A549 (cell line): ENCODE results near the gene HCN2. TPM values are rescaled to one million over a fixed set of nuclear protein-coding genes. Genes with fewer than 3 reads are reported as not detected.

Experiments
- ATAC-seq, 2 experiments: fragments of 200-7000 bp in 1 of 2; fragments of >200 bp in 1 of 2; cut with Nextera tagmentation in 1 of 2; cut with Tn5 transposase in 1 of 2; 3 replicates each; pipeline versions ENCODE4 v1.8.0 to v1.9.1; 2018 to 2020; ENCODE audit warnings: mild to moderate bottlenecking in 1 of 2, moderate library complexity in 1 of 2
- CTCF ChIA-PET: fragments of 300-600 bp; sonication (Branson Sonifier 250); formaldehyde crosslinking; extraction: SDS; loops from one replicate; lab custom pipeline; 2021; ENCODE audit warnings: antibody characterized with exemption, inconsistent platforms; lab: Yijun Ruan, JAX
- POLR2A ChIA-PET: fragments of 350-600 bp; formaldehyde crosslinking; extraction: SDS; loops from one replicate; lab custom pipeline; 2021; ENCODE audit warnings: antibody characterized with exemption, inconsistent platforms; lab: Yijun Ruan, JAX
- DNase-seq, 2 experiments: peaks; one replicate each; pipeline versions ENCODE4 v3.0.0 to v3.0.0-alpha.2; 2011 to 2016; ENCODE audit warnings: low read depth in 1 of 2, low spot score in 1 of 2
- FAIRE-seq: peaks from 2 replicates; lab custom pipeline; 2011; peaks lifted over from hg19 to GRCh38; lab: Jason Lieb, UNC
- H3K27ac ChIP-seq, 2 experiments: fragments of >200 bp; sonication (Bioruptor Twin); formaldehyde crosslinking; 3 replicates each; pipeline ENCODE4 v1.5.1; 2016 to 2017
- H3K4me1 ChIP-seq: fragments of >200 bp; sonication (Bioruptor Twin); formaldehyde crosslinking; 3 replicates; pipeline ENCODE4 v1.6.1; 2016
- H3K4me2 ChIP-seq: fragments of >200 bp; sonication (Bioruptor Twin); formaldehyde crosslinking; 3 replicates; pipeline ENCODE4 v1.6.1; 2016
- H3K4me3 ChIP-seq: fragments of >200 bp; sonication (Bioruptor Twin); formaldehyde crosslinking; 3 replicates; pipeline ENCODE4 v1.5.1; 2016
- H3K9me3 ChIP-seq: fragments of >200 bp; sonication (Bioruptor Twin); formaldehyde crosslinking; 3 replicates; pipeline ENCODE4 v1.6.1; 2016
- CBX2 ChIP-seq: fragments of 200-600 bp; sonication (generic); IDR thresholded peaks from 2 replicates; pipeline ENCODE4 v1.6.1; 2016; ENCODE audit warnings: low read depth, mild to moderate bottlenecking, borderline replicate concordance
- CHD4 ChIP-seq: fragments of 200-600 bp; sonication (generic); IDR thresholded peaks from 2 replicates; pipeline ENCODE4 v1.6.1; 2016; ENCODE audit warnings: antibody characterized with exemption, mild to moderate bottlenecking, borderline replicate concordance
- EHF ChIP-seq: fragments of 250-450 bp; sonication (Bioruptor Pico); IDR thresholded peaks from 2 replicates; pipeline ENCODE4 v1.5.0; 2020; ENCODE audit warnings: mild to moderate bottlenecking
- FOXS1 ChIP-seq: fragments of 250-450 bp; sonication (Bioruptor Pico); IDR thresholded peaks from 2 replicates; pipeline ENCODE4 v1.5.0; 2020; ENCODE audit warnings: mild to moderate bottlenecking, moderate library complexity
- HEYL ChIP-seq: fragments of 250-450 bp; sonication (Bioruptor Pico); IDR thresholded peaks from 2 replicates; pipeline ENCODE4 v1.8.0; 2021; ENCODE audit warnings: mild to moderate bottlenecking, moderate library complexity
- HOXB5 ChIP-seq: fragments of 250-450 bp; sonication (Bioruptor Pico); IDR thresholded peaks from 2 replicates; pipeline ENCODE4 v1.5.0; 2020; ENCODE audit warnings: mild to moderate bottlenecking, moderate library complexity
- JUNB ChIP-seq: fragments of >200 bp; sonication (Bioruptor Twin); formaldehyde crosslinking; IDR thresholded peaks from 2 replicates; pipeline ENCODE4 v1.6.1; 2016
- KDM1A ChIP-seq: fragments of 200-600 bp; sonication (generic); IDR thresholded peaks from 2 replicates; pipeline ENCODE4 v1.6.1; 2016; ENCODE audit warnings: low read depth, mild to moderate bottlenecking
- MAZ ChIP-seq: fragments of 150-350 bp; IDR thresholded peaks from 2 replicates; pipeline ENCODE4 v1.6.1; 2014; ENCODE audit warnings: antibody characterized with exemption, low read depth, low read length, borderline replicate concordance
- PHF8 ChIP-seq: fragments of 200-600 bp; sonication (generic); IDR thresholded peaks from 2 replicates; pipeline ENCODE4 v1.6.1; 2016; ENCODE audit warnings: low read depth, mild to moderate bottlenecking, antibody characterized with exemption, moderate library complexity, borderline replicate concordance
- POLR2A ChIP-seq: IDR thresholded peaks from 2 replicates; pipeline ENCODE4 v1.6.1; 2012; ENCODE audit warnings: mild to moderate bottlenecking, low read length
- POLR2AphosphoS2 ChIP-seq: conservative IDR thresholded peaks from 2 replicates; pipeline ENCODE4 v1.6.1; 2012; ENCODE audit warnings: low read length, improper control_type of control experiment, inconsistent platforms
- RARB ChIP-seq: fragments of 250-450 bp; sonication (Bioruptor Pico); IDR thresholded peaks from 2 replicates; pipeline ENCODE4 v1.8.0; 2021; ENCODE audit warnings: mild to moderate bottlenecking, moderate library complexity
- TP53 ChIP-seq: fragments of 250-450 bp; sonication (Bioruptor Pico); IDR thresholded peaks from 2 replicates; pipeline ENCODE4 v1.5.0; 2021; ENCODE audit warnings: mild to moderate bottlenecking, moderate library complexity
- ZC3H11A ChIP-seq: fragments of 450-650 bp; IDR thresholded peaks from 2 replicates; pipeline ENCODE4 v1.6.1; 2014; ENCODE audit warnings: antibody characterized with exemption, mild to moderate bottlenecking
- ZNF302 ChIP-seq: fragments of 250-450 bp; sonication (Bioruptor Pico); IDR thresholded peaks from 2 replicates; pipeline ENCODE4 v1.9.0; 2021; ENCODE audit warnings: inconsistent platforms, mild to moderate bottlenecking, moderate library complexity
- ZSCAN20 ChIP-seq: fragments of 250-450 bp; sonication (Bioruptor Pico); IDR thresholded peaks from 2 replicates; pipeline ENCODE4 v1.8.0; 2022; ENCODE audit warnings: mild to moderate bottlenecking, moderate library complexity
- WGBS: methylation state at CpG from one replicate; pipeline ENCODE4 v1.1.6; 2017; ENCODE audit errors: missing lambda C conversion rate; 5-methylcytosine and 5-hydroxymethylcytosine counted together
- polyA plus RNA-seq, 4 experiments: library from polyadenylated mRNA; depleted of rRNA in 3 of 4; stranded (reverse); fragments of >200 nt; fragmentation: RNase III in 1 of 4; extraction: RNeasy Plus Mini Kit Qiagen cat#74134 plus additional on column Dnase treatment in 1 of 4; gene quantifications; 2 replicates in 3 of 4; 3 replicates in 1 of 4; pipeline ENCODE4 v1.2.3, GENCODE V29; 2011 to 2017
- TF ChIP-seq, protein P1 (sequence below): fragments of 250-450 bp; sonication (Bioruptor Pico); IDR thresholded peaks from 2 replicates; pipeline ENCODE4 v1.5.0; 2020; ENCODE audit warnings: low read depth, mild to moderate bottlenecking, moderate library complexity
- TF ChIP-seq, protein P2 (sequence below): fragments of 450-650 bp; IDR thresholded peaks from 2 replicates; pipeline ENCODE4 v1.6.1; 2014; ENCODE audit warnings: antibody characterized with exemption
- TF ChIP-seq, protein P3 (sequence below): fragments of >200 bp; sonication (Bioruptor Twin); formaldehyde crosslinking; IDR thresholded peaks from 2 replicates; pipeline ENCODE4 v1.6.1; 2016
- TF ChIP-seq, protein P4 (sequence below): IDR thresholded peaks from 2 replicates; pipeline ENCODE4 v1.6.1; 2012
- TF ChIP-seq, protein P5 (sequence below): fragments of 150-350 bp; IDR thresholded peaks from 2 replicates; pipeline ENCODE4 v1.6.1; 2014; ENCODE audit warnings: low read depth, mild to moderate bottlenecking, low read length
- TF ChIP-seq, protein P6 (sequence below): fragments of 250-450 bp; sonication (Bioruptor Pico); IDR thresholded peaks from 2 replicates; pipeline ENCODE4 v1.5.0; 2021; ENCODE audit warnings: mild to moderate bottlenecking, moderate library complexity, borderline replicate concordance

HCN2 gene
- polyA plus RNA-seq, 2 of the 4 experiments (the other 2 are of a cell fraction): 2.7 to 23.2 TPM

DNA sequence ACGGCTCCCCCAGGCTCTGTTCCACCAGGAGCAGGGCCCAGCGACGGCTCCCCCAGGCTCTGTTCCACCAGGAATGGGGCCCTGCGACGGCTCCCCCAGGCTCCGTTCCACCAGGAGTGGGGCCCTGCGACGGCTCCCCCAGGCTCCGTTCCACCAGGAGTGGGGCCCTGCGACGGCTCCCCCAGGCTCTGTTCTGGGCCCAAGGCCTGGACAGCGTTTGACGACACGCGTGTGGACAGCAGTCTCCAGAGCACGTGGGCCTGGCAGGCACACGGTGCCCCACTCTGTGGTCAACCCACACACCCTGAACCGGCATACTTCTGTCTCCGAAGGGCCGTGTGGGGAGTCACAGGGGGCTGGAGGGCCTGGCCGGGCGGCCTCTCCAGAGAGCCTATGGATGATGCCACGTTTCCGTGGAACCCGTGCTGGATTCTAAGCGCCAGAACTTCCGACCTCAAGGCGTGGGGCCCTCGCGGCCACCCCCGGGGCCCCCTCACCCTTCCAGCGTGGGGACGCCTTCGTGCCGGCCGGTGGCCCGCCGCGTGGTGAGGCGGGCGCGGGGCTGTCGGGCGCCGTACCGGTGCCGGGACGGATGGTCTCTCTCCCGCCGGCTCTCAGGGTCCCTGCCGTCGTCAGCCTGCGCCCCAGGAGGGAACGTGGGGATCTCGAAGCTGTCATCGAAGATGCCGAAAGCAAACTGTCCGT is 61.6 kb downstream of the HCN2 start:
- Histone ChIP-seq H3K4me2 (no peak overlapping the region), H3K27ac (no peak overlapping the region), H3K9me3 (no peaks in the 10 kb centered on the region), H3K4me3 (no peak overlapping the region), H3K4me1 (no peaks in the 10 kb centered on the region)
- POLR2A ChIA-PET: no interaction called here
- ATAC-seq (no peak), DNase-seq (no peak), FAIRE-seq (no peak)
- TF ChIP-seq POLR2A: no peak
- TF ChIP-seq PHF8: no peak
- TF ChIP-seq ZNF302: no peak
- TF ChIP-seq ZC3H11A: no peak
- CTCF ChIA-PET: interaction anchor here (0.6 to 1.5 kb wide), 2 partner anchors 67 to 135 kb away, joined by 4 read pairs; no protein-coding TSS in a partner anchor
- 98% methylated on average over 29 of the region's 58 CpGs for WGBS

DNA sequence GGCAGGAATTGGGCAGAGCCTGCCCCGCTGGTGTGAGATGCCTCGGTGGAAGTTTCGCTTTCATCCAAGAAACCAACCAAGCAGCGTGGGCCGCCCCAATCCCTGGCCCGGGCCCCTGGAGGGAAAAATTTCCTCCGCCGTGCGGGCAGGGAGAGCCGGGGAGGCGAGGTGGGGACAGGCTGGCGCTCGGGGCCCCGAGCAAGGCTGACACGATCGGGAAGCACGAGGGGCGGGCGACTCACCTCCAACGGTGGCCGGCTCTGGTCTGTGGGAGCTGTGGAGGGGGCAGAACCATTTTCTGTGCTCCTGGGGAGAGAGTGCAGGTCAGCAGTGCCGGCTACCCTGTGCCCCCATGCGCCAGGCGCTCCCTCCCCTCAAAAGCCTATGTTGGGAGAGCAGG is 62.3 kb downstream of the HCN2 start:
- no peak overlapping the region for H3K4me3 ChIP-seq
- no peak for DNase-seq

More for the DNA sequence above, 62.3 kb downstream of the HCN2 start:
- no peaks in the 10 kb centered on the region for H3K4me1 ChIP-seq
- no peak for ATAC-seq
- ChIA-PET CTCF (interaction anchor here (0.6 kb wide), 1 partner anchor 134 kb away, joined by 4 read pairs; no protein-coding TSS in a partner anchor), POLR2A (no interaction called here)
- WGBS: 91% methylated on average over 17 of the region's 24 CpGs
- no peaks in the 10 kb centered on the region for H3K9me3 ChIP-seq
- FAIRE-seq: no peak
- no peak overlapping the region for H3K27ac ChIP-seq
- no peak overlapping the region for H3K4me2 ChIP-seq
- TF ChIP-seq, protein P1, sequence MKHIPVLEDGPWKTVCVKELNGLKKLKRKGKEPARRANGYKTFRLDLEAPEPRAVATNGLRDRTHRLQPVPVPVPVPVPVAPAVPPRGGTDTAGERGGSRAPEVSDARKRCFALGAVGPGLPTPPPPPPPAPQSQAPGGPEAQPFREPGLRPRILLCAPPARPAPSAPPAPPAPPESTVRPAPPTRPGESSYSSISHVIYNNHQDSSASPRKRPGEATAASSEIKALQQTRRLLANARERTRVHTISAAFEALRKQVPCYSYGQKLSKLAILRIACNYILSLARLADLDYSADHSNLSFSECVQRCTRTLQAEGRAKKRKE (CRISPR knock-in tag): no peak
- TF ChIP-seq POLR2AphosphoS2: no peak
- no peak for TF ChIP-seq HOXB5
- no peak for TF ChIP-seq EHF (CRISPR knock-in tag)
- no peak for TF ChIP-seq MAZ
- TF ChIP-seq TP53: no peak
- TF ChIP-seq, protein P2, sequence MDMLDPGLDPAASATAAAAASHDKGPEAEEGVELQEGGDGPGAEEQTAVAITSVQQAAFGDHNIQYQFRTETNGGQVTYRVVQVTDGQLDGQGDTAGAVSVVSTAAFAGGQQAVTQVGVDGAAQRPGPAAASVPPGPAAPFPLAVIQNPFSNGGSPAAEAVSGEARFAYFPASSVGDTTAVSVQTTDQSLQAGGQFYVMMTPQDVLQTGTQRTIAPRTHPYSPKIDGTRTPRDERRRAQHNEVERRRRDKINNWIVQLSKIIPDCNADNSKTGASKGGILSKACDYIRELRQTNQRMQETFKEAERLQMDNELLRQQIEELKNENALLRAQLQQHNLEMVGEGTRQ: no peak
- TF ChIP-seq, protein P3, sequence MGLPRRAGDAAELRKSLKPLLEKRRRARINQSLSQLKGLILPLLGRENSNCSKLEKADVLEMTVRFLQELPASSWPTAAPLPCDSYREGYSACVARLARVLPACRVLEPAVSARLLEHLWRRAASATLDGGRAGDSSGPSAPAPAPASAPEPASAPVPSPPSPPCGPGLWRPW: no peak
- TF ChIP-seq, protein P4, sequence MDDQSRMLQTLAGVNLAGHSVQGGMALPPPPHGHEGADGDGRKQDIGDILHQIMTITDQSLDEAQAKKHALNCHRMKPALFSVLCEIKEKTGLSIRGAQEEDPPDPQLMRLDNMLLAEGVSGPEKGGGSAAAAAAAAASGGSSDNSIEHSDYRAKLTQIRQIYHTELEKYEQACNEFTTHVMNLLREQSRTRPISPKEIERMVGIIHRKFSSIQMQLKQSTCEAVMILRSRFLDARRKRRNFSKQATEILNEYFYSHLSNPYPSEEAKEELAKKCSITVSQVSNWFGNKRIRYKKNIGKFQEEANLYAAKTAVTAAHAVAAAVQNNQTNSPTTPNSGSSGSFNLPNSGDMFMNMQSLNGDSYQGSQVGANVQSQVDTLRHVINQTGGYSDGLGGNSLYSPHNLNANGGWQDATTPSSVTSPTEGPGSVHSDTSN: no peak
- TF ChIP-seq JUNB: no peak
- no peak for TF ChIP-seq FOXS1
- no peak for TF ChIP-seq RARB (CRISPR knock-in tag)
- TF ChIP-seq, protein P5, sequence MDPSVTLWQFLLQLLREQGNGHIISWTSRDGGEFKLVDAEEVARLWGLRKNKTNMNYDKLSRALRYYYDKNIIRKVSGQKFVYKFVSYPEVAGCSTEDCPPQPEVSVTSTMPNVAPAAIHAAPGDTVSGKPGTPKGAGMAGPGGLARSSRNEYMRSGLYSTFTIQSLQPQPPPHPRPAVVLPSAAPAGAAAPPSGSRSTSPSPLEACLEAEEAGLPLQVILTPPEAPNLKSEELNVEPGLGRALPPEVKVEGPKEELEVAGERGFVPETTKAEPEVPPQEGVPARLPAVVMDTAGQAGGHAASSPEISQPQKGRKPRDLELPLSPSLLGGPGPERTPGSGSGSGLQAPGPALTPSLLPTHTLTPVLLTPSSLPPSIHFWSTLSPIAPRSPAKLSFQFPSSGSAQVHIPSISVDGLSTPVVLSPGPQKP: no peak
- no peak for TF ChIP-seq CHD4
- TF ChIP-seq HEYL (CRISPR knock-in tag): no peak
- TF ChIP-seq KDM1A: no peak
- TF ChIP-seq CBX2: no peak
- TF ChIP-seq, protein P6, sequence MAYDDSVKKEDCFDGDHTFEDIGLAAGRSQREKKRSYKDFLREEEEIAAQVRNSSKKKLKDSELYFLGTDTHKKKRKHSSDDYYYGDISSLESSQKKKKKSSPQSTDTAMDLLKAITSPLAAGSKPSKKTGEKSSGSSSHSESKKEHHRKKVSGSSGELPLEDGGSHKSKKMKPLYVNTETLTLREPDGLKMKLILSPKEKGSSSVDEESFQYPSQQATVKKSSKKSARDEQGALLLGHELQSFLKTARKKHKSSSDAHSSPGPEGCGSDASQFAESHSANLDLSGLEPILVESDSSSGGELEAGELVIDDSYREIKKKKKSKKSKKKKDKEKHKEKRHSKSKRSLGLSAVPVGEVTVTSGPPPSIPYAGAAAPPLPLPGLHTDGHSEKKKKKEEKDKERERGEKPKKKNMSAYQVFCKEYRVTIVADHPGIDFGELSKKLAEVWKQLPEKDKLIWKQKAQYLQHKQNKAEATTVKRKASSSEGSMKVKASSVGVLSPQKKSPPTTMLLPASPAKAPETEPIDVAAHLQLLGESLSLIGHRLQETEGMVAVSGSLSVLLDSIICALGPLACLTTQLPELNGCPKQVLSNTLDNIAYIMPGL (CRISPR knock-in tag): no peak
- no peak for TF ChIP-seq ZSCAN20 (CRISPR knock-in tag)
